GM10248 (cell line): ENCODE results near the gene NACC2.

Source experiments
- CTCF ChIA-PET: fragments of 300-600 bp; sonication (Branson Sonifier 250); formaldehyde crosslinking; extraction: SDS; loops from one replicate; lab custom pipeline; 2021; ENCODE audit warnings: antibody characterized with exemption; lab: Yijun Ruan, JAX
- POLR2A ChIA-PET: fragments of 350-650 bp; sonication (Branson Sonifier 250); formaldehyde crosslinking; extraction: SDS; loops from one replicate; lab custom pipeline; 2020; ENCODE audit warnings: antibody characterized with exemption; lab: Yijun Ruan, JAX
- DNase-seq: peaks from one replicate; pipeline ENCODE4 v3.0.0; 2012; ENCODE audit errors: extremely low spot score
- TF ChIP-seq, protein P1 (sequence below): IDR thresholded peaks from 2 replicates; pipeline ENCODE4 v1.5.1; 2012; ENCODE audit warnings: mild to moderate bottlenecking, low read depth; ENCODE audit errors: extremely low read depth, missing control alignments, control extremely low read depth

NACC2 gene

DNA sequence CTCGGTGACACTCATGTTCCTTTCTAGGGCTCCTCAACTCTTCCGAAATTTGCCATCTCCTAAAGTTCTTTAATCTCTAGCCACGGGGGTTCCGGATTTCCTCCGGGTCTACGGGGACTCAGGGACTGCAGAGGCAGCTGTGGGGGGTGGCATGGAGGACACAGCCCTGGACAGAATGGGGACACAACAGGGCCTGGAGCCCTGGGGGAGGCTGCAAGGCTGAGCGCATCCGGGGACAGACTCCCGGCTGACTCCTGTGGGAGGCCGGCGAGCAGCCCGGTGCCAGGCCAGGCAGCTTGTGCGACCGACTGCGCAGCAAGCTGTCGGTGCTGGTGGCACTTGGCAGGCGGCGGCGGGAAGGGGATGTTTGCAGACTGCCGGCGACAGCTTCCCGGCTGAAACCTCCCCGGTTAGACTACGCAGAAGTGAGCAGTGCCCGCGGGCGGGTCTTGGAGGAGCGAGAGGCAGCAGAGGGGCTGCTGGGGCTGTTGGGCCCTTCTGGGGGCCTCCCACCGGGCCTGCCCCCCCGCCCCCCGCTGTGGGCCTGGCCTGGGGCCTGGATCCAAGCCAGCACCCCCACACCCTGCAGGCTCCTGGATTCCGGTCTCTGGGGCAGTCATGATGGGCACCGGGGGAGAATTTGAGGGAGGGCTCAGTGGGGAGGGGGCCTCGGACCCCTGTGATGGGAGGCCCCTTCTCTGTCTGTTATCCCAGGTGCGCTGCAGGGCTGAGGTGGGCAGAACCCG is 105.2 kb downstream of the NACC2 start:
- ChIA-PET CTCF (interaction anchor here (1.2 to 1.5 kb wide), 2 partner anchors 22 to 132 kb away, joined by 3 to 5 read pairs; no protein-coding TSS in a partner anchor), POLR2A (no interaction called here)
- no peak for DNase-seq
- TF ChIP-seq, protein P1, sequence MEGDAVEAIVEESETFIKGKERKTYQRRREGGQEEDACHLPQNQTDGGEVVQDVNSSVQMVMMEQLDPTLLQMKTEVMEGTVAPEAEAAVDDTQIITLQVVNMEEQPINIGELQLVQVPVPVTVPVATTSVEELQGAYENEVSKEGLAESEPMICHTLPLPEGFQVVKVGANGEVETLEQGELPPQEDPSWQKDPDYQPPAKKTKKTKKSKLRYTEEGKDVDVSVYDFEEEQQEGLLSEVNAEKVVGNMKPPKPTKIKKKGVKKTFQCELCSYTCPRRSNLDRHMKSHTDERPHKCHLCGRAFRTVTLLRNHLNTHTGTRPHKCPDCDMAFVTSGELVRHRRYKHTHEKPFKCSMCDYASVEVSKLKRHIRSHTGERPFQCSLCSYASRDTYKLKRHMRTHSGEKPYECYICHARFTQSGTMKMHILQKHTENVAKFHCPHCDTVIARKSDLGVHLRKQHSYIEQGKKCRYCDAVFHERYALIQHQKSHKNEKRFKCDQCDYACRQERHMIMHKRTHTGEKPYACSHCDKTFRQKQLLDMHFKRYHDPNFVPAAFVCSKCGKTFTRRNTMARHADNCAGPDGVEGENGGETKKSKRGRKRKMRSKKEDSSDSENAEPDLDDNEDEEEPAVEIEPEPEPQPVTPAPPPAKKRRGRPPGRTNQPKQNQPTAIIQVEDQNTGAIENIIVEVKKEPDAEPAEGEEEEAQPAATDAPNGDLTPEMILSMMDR = no peak

DNA sequence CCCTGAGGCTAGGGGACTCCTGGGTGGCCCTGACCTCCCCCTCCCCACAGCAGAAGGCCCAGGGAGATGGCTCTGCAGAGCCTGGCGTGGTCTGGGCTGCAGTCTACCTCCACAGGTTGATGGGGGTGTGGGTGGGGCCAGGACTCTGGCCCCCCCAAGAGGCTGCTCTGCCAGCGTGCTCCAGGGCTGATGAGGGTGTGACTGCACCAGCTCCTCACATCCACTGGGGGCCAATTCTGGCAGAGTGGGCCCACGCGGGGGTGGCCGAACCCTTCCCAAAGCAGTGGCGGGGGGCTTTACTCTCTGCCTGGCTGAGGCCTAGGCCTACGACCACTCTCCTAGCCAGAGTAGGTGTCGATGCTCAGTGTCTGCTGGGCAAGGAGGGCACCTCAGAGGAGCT is 105.9 kb downstream of the NACC2 start:
- CTCF ChIA-PET = interaction anchor here (1.5 to 1.6 kb wide), 2 partner anchors 21 to 133 kb away, joined by 3 to 5 read pairs; no protein-coding TSS in a partner anchor
- no peak for DNase-seq
- POLR2A ChIA-PET = no interaction called here
- TF ChIP-seq, protein P1 = no peak

DNA sequence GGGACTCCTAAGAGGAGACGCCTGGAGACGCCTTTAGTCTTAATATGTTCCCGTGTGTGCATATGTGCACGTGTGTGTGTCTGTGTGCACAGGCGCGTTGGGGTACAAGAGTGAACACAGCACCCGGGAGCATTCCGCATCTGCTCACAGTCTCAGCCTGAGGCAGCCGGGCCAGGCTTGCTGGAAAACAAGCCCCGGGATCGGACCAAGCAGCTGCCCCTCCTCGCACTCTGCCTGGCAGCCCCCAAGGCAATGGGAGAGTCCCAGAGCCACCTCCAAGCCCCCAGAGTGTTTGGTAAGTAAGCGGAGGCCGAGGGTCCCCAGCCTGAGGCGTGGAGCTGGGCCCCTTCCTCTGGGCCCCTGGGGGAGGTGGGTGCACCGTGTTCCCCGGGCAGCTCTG is 106.6 kb downstream of the NACC2 start:
- POLR2A ChIA-PET = no interaction called here
- DNase-seq = no peak

DNA sequence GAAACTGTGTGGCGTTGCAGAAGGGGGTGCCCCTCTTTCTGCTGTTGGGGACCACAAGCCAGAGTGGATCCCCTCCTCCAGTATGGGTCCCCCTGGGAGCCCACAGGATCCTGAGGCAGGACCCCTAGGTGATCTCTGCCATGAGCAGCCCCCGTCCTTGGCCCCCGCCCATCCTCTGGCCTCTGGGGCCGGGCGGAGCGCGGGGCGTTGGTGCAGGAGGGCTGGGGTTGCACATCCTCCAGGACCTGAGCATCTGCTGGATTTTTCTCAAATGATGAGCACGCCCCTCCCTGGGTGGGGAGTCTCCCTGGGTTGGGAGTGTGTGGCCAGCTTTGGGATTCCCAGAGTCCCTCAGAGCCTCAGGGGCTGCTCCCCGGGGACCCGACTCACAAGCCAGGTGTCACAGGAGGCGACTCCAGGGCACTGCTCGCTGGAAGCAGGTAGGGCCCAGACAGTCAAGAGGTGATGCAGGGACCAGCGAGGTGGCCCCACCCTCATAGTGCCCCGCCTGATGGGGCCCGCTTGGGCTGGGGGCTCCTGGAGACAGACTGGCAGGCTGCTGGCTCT is 107.2 kb downstream of the NACC2 start:
- ChIA-PET CTCF (interaction anchor here (1.6 kb wide), 1 partner anchor 20 kb away, joined by 5 read pairs; no protein-coding TSS in a partner anchor), POLR2A (no interaction called here)
- TF ChIP-seq, protein P1 = no peak
- DNase-seq = no peak

More for the DNA sequence above, 106.6 kb downstream of the NACC2 start:
- CTCF ChIA-PET = interaction anchor here (1.5 to 1.6 kb wide), 2 partner anchors 21 to 134 kb away, joined by 3 to 5 read pairs; no protein-coding TSS in a partner anchor
- TF ChIP-seq, protein P1 = no peak

DNA sequence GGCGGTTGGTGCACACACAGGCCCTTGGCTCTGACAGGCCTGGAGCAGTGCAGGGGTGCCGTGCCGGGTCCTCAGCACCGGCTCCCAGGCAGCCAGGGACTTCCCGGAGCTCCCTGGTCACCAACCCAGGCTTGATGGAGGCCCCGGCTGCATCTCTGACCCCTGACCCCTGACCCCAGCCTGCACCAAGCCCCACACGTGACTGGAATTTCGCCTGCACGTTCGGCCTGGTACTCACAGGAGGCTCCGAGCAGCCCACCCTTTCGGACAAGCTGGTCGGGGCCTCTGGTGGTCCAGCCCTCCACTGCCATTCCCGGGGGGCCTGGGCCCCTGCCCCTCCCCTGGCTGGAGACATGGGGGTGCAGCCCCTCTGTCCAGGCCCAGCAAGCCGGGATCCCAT is 108.5 kb downstream of the NACC2 start:
- TF ChIP-seq, protein P1 = no peak
- ChIA-PET POLR2A (no interaction called here), CTCF (no interaction called here)
- DNase-seq = no peak

DNA sequence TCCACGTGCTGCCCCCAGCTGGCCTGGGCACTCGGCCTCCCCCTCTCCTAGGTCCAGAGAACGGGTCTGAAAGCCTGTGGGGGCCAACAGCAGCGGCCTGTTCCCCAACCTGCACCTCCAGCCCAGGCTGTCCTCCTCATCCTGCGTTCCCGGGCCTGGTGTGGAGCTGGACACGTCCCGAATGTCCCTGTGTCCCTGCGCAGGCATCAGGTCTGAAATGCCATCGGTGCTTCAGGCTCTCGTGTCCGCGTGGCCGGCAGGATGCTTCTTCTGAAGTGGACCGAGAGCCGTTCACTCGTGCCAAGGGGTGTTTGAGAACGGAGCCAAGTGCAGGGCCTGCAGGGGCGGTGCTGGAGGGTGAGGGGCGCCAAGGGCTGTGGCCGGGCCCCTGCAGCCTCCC is 109.2 kb downstream of the NACC2 start:
- no peak for DNase-seq
- ChIA-PET CTCF (no interaction called here), POLR2A (no interaction called here)
- TF ChIP-seq, protein P1 = no peak
